HEK293 (cell line): ENCODE data around the gene CACNA1E.

Experiments used
- BCL6B ChIP-seq: fragments of 450-650 bp; formaldehyde crosslinking; IDR thresholded peaks from 2 replicates; pipeline ENCODE4 v1.5.1; 2017; ENCODE audit warnings: missing biosample characterization, missing genetic modification characterization
- CTCF ChIP-seq: fragments of 450-650 bp; formaldehyde crosslinking; IDR thresholded peaks from 2 replicates; pipeline ENCODE4 v1.5.1; 2016; ENCODE audit warnings: missing biosample characterization, missing genetic modification characterization
- HOXD13 ChIP-seq: sonication (generic); formaldehyde crosslinking; IDR thresholded peaks from 2 replicates; pipeline ENCODE4 v1.8.0; 2022; ENCODE audit warnings: missing genetic modification reagents, borderline replicate concordance
- KLF16 ChIP-seq: fragments of 450-650 bp; formaldehyde crosslinking; IDR thresholded peaks from 2 replicates; pipeline ENCODE4 v1.5.1; 2017; ENCODE audit warnings: missing biosample characterization, missing genetic modification characterization
- PRDM6 ChIP-seq: fragments of 450-650 bp; formaldehyde crosslinking; IDR thresholded peaks from 2 replicates; pipeline ENCODE4 v1.5.1; 2017; ENCODE audit warnings: missing biosample characterization, missing genetic modification characterization
- REST ChIP-seq: fragments of 450-650 bp; formaldehyde crosslinking; IDR thresholded peaks from 2 replicates; pipeline ENCODE4 v1.5.1; 2016; ENCODE audit warnings: missing biosample characterization, missing genetic modification characterization
- SETDB1 ChIP-seq: IDR thresholded peaks from one replicate; pipeline ENCODE4 v1.6.1; 2017; ENCODE audit warnings: mild to moderate bottlenecking, low read length, moderate library complexity, mixed read lengths; ENCODE audit not compliant: insufficient read length
- ZBTB10 ChIP-seq: fragments of 450-650 bp; formaldehyde crosslinking; IDR thresholded peaks from 2 replicates; pipeline ENCODE4 v1.5.1; 2016; ENCODE audit warnings: missing biosample characterization, missing genetic modification characterization
- ZBTB20 ChIP-seq: fragments of 450-650 bp; formaldehyde crosslinking; IDR thresholded peaks from 2 replicates; pipeline ENCODE4 v1.5.1; 2016; ENCODE audit warnings: missing biosample characterization, missing genetic modification characterization
- ZNF121 ChIP-seq: fragments of 450-650 bp; formaldehyde crosslinking; IDR thresholded peaks from 2 replicates; pipeline ENCODE4 v1.5.1; 2016; ENCODE audit warnings: missing biosample characterization, missing genetic modification characterization
- ZNF37A ChIP-seq: fragments of 450-650 bp; IDR thresholded peaks from 2 replicates; pipeline ENCODE4 v1.5.1; 2018; ENCODE audit warnings: missing biosample characterization, missing genetic modification characterization
- ZNF639 ChIP-seq: fragments of 450-650 bp; formaldehyde crosslinking; IDR thresholded peaks from 2 replicates; pipeline ENCODE4 v1.5.1; 2016; ENCODE audit warnings: missing biosample characterization, missing genetic modification characterization

GRCh38 chr1:181456551-181456950 is 26.8 kb upstream of the CACNA1E start:
- no peak for TF ChIP-seq PRDM6 (tag by site-specific recombination)
- no peak for TF ChIP-seq ZBTB10 (tag by site-specific recombination)
- no peak for TF ChIP-seq ZNF121 (tag by site-specific recombination)
- TF ChIP-seq KLF16 (tag by site-specific recombination) = no peak
- no peak for TF ChIP-seq CTCF (tag by site-specific recombination)
- no peak for TF ChIP-seq REST (tag by site-specific recombination)
- no peak for TF ChIP-seq ZBTB20 (tag by site-specific recombination)
- no peak for TF ChIP-seq HOXD13 (CRISPR knock-in tag)
- TF ChIP-seq ZNF37A (tag by site-specific recombination) = no peak
- no peak for TF ChIP-seq ZNF639 (tag by site-specific recombination)
- no peak for TF ChIP-seq BCL6B (tag by site-specific recombination)
- no peak for TF ChIP-seq SETDB1
